Activated CD4-positive, alpha-beta T cell treated with anti-CD3 and anti-CD28 coated beads, Interleukin-2, amount 50 U/mL, for 48 hours (primary cell): ENCODE results near the gene ADM.

Experiments
- DNase-seq, 2 experiments: peaks; one replicate each; pipeline ENCODE4 v3.0.0-alpha.2; 2020

The ADM gene

DNA sequence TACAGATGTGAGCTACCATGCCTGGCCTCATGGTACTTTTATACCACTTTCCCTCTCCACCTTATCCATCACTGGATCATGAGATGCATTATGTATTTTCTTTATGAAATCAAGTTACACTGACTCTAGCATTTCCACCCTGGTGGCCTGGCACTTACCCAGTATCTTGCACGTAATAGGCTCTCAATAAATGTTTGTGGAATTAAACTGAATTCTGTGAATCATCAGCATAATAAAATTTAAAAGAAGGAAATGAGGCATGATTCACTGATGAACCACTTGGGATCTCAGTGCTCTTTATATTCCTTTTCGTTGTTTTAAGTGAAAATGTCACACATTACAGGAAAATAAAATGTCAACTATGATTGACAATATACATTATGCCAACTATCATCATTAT, 25.1 kb downstream of the ADM start:
- no peak for DNase-seq

DNA sequence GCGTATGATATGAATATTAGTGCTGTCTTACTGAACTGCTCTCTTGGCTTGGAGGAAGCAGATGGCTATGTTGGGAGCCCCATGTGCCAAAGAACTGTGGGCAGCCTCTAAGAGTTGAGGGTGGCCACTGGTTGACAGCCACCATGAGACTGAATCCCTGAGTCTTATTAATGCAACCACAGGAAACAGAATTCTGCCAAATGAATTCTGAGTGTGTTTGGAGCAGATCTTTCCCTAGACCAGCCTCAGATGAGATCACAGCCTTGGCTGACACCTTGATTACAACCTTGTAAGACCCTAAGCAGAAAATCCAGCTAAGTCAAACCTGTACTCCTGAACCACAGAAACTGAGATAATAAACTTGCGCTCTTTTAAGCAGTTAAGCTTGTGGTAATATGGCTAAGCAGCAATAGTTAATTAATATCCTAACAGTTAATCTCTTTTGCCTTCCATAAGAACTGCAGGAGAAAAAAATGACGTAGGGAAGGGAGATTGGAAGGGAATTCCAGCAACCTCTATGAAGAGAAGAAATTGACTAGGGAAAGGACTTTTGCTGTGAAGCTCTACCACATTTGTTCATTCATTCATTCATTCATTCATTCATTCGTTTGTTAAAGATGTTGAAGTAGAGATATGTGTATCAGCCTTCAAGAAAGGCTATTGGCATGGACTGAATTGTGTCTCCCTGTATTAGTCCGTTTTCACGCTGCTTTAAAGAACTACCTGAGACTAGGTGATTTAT, 26.8 kb downstream of the ADM start:
- DNase-seq: no peak

- no peak for DNase-seq
These were observed 28.6 kb downstream of the ADM start for GRCh38 chr11:10333490-10333889.

- no peak for DNase-seq
These were observed 33.4 kb downstream of the ADM start for GRCh38 chr11:10338287-10338686.

GRCh38 chr11:10348650-10349280, 43.9 kb downstream of the ADM start:
- no peak for DNase-seq

DNA sequence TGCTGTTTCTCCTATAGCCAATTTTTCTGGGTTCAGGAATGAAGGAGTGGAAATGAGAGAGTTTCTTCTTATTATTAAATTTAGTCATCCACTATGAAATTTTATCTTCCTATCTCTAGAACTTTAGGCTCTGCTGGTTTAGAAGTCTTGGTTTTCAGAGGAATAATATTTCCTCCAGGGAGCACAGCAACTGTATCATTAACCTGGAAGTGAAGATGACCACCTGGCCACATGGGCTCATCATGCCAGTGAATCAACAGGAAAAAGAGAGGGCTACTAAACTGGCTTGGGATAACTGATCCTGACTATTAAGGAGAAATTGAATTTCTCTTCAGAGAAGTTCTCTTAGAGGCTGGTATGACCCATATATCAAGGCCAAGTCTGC, 44.4 kb downstream of the ADM start:
- DNase-seq: no peak

- DNase-seq: no peak
These were observed 44.9 kb downstream of the ADM start for GRCh38 chr11:10349806-10350205.

DNA sequence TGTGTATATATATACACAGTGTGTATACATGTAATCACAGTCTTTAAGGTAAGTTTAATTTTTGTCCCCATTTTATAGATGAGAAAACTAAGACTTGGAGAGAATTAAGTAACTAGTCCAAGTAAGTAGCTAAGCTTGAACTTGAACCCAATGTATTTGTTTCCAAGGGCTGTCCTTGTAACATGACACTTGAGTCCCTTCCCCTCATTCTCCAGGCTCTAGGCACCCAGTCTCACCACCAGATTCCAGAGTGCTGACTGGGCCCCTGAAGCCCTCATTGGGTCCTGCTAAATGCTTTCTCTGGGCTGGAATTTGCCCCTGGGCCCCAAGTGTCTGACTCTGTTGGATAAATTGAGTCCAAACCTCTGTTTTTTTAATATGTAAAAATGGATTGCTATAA, 45.5 kb downstream of the ADM start:
- no peak for DNase-seq

- DNase-seq: no peak
These were observed 46.5 kb downstream of the ADM start for GRCh38 chr11:10351435-10351764.

DNA sequence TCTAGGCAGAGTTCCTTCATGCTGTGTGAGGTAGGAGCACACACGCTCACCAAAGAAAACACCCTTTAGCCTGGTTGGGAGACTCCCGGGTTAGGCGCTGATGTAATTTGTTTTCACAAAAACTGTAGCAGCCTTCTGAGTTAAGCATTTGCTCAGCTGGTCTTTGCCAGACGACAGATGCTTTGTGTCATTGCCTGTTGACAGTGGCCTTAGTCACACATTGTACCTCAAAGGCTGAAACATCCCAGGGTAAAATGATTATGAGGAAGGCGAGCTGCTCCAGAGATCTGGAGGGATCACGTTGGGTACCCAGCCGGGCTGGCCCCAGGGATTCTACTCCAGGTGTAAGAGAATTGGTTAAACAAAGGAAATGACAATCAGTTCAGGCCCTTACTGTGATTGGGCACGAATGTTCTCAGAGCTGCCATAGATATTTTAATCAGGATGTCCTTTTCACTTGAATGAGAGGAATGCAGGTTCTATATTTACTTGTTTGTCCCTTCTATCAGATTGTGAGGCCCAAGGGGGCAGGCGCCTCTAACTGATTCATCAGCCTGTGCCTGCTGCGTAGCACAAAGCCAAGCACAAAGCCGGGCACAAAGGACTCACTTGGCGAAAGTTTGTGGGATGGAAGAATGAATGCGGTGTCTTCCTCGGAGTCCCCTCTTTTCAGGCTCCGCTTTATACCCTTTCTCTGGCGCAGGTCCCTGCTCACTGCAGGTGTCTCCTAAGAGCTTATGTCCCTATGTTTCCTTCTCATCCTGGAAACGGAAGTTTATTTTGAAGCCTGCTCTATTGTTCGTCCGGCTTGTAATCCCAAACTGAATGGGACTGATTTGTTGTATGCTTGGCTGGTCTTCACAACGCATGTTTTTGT, 47.1 kb downstream of the ADM start:
- DNase-seq: no peak

DNA sequence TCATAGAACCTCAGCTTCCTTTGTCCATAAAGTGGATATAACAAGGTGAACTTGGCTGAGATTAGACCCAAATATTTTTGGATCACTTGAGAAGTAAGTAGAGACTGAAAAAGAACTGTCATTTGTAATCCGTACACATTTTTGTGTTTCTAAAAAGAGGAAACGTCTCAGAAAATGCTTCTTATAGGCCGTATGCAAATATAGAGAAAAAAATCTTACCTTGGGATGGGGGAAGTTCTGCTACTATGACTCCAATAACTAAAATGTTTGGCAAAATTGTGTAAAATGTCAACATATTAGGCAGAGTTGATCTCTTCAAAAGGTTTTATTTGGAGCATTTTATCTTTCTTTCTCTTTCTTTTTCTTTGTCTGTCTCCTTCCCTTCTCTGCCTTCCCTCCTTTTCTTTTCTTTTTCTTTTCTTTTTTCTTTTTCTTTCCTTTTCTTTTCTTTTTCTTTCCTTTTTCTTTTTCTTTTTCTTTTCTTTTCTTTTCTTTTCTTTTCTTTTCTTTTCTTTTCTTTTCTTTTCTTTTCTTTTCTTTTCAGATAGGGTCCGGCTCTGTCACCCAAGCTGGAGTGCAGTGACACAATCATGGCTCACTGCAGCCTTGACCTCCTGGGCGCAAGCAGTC, 48.2 kb downstream of the ADM start:
- no peak for DNase-seq

DNA sequence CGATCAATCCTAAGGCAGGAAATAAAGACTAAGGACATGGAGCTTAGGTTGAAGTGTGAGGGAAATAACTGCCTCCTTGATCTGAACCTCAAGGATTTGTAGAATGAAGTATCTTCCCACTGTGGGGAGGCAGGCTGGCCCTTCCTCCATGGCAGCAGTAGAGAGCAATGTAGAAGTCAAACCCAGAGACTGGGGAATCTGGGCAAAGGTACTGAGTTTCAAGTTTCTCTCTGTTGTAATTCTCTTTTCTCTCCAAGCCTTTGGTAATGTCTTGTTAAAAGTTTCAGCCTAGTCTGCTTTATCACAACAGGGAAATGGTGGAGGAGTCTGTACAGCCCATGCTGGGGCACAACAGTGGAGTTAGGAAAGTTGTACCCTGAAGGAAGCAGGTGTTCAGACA, 49.5 kb downstream of the ADM start:
- DNase-seq: no peak

- DNase-seq: no peak
These were observed 50.4 kb downstream of the ADM start for GRCh38 chr11:10355257-10355661.

- DNase-seq: no peak
These were observed 51.3 kb downstream of the ADM start for GRCh38 chr11:10356161-10356560.
